GM12878 (cell line): ENCODE measurements around the gene IQCF5. TPM values are rescaled to one million over a fixed set of nuclear protein-coding genes. Genes with fewer than 3 reads are reported as not detected.
"Not testable (repeated sequence)": the region's sequence is repeated elsewhere in the genome, so short reads cannot be mapped to it uniquely, and the experiment has no call there.

ENCODE experiments used
- ATAC-seq: fragments of 200-7000 bp; cut with Tn5 transposase; 3 replicates; pipeline ENCODE4 v1.9.1; 2020; ENCODE audit warnings: mild to moderate bottlenecking, moderate library complexity
- BruUV-seq: library from RNA; stranded (reverse); fragments of 400-500 nt; replicated peaks from 2 replicates; lab custom pipeline; 2021; lab: Mats Ljungman, UMichigan
- CTCF ChIA-PET: fragments of 300-600 bp; sonication (Branson Sonifier 250); formaldehyde crosslinking; extraction: SDS; loops from one replicate; lab custom pipeline; 2021; ENCODE audit warnings: inconsistent platforms; lab: Yijun Ruan, JAX
- POLR2A ChIA-PET: fragments of 350-600 bp; formaldehyde crosslinking; extraction: SDS; loops from one replicate; lab custom pipeline; 2021; ENCODE audit warnings: inconsistent platforms; lab: Charles Lee
- RAD21 ChIA-PET: fragments of 300-600 bp; sonication (Branson Sonifier 250); formaldehyde crosslinking; loops from one replicate; lab custom pipeline; 2023; ENCODE audit warnings: antibody characterized with exemption; ENCODE audit not compliant: unreplicated experiment; lab: Charles Lee
- SMC1A ChIA-PET: fragments of 300-600 bp; sonication (Branson Sonifier 250); formaldehyde crosslinking; loops from one replicate; lab custom pipeline; 2023; ENCODE audit not compliant: unreplicated experiment, uncharacterized antibody; lab: Charles Lee
- DNase-seq: peaks from one replicate; pipeline ENCODE4 v3.0.0-alpha.2; 2011; ENCODE audit warnings: low read depth, low spot score
- FAIRE-seq: peaks from 3 replicates; lab custom pipeline; 2011; peaks lifted over from hg19 to GRCh38; lab: Jason Lieb, UNC
- H2AFZ ChIP-seq: 2 replicates; pipeline ENCODE4 v1.6.0; 2011; ENCODE audit warnings: low read depth, low read length, control low read depth; ENCODE audit not compliant: control insufficient read depth
- H3K27ac ChIP-seq: 2 replicates; pipeline ENCODE4 v1.5.1; 2011; ENCODE audit warnings: control low read depth; ENCODE audit not compliant: control insufficient read depth, insufficient read depth
- H3K27me3 ChIP-seq, 2 experiments: replicated peaks in 1 of 2; 2 replicates each; pipeline versions ENCODE4 v1.6.0 to v1.6.1; 2011; ENCODE audit warnings: low read length in 1 of 2; ENCODE audit not compliant: control insufficient read depth in 2 of 2, insufficient read depth in 2 of 2
- H3K36me3 ChIP-seq, 2 experiments: 2 replicates each; pipeline ENCODE4 v1.5.1; 2011; ENCODE audit warnings: low read length in 1 of 2; ENCODE audit not compliant: control insufficient read depth in 2 of 2, insufficient read depth in 2 of 2
- H3K4me1 ChIP-seq: 2 replicates; pipeline ENCODE4 v1.6.1; 2011; ENCODE audit warnings: mild to moderate bottlenecking, low read length, moderate library complexity, mixed read lengths; ENCODE audit not compliant: control insufficient read depth, insufficient read depth
- H3K4me2 ChIP-seq: 2 replicates; pipeline ENCODE4 v1.6.0; 2011; ENCODE audit warnings: control low read depth; ENCODE audit not compliant: control insufficient read depth, insufficient read depth
- H3K4me3 ChIP-seq: fragments of 200-600 bp; sonication (generic); 2 replicates; pipeline ENCODE4 v1.5.1; 2016
- H3K79me2 ChIP-seq: 2 replicates; pipeline ENCODE4 v1.6.0; 2011; ENCODE audit warnings: low read length; ENCODE audit not compliant: control insufficient read depth, insufficient read depth
- H3K9ac ChIP-seq: 2 replicates; pipeline ENCODE4 v1.8.0; 2011; ENCODE audit warnings: low read length, control low read depth, mixed read lengths; ENCODE audit not compliant: control insufficient read depth, insufficient read depth
- H3K9me3 ChIP-seq: replicated peaks from 3 replicates; pipeline ENCODE4 v1.5.1; 2011; ENCODE audit warnings: mild to moderate bottlenecking, low read length; ENCODE audit not compliant: control insufficient read depth, insufficient read depth
- H4K20me1 ChIP-seq: 2 replicates; pipeline ENCODE4 v1.6.0; 2011; ENCODE audit not compliant: control insufficient read depth, insufficient read depth
- CTCF ChIP-seq, 3 experiments: IDR thresholded peaks in 2 of 3; conservative IDR thresholded peaks in 1 of 3; 2 replicates each; pipeline ENCODE4 v1.5.1; 2011; ENCODE audit warnings: low read depth in 3 of 3, low read length in 3 of 3, mild to moderate bottlenecking in 3 of 3, control low read depth in 2 of 3, moderate library complexity in 2 of 3, inconsistent platforms in 1 of 3, mixed read lengths in 1 of 3; ENCODE audit not compliant: control insufficient read depth in 2 of 3, insufficient read depth in 1 of 3; ENCODE audit errors: extremely low read depth in 1 of 3
- DPF2 ChIP-seq: fragments of 450-650 bp; IDR thresholded peaks from 2 replicates; pipeline ENCODE4 v1.6.1; 2017; ENCODE audit warnings: mild to moderate bottlenecking
- FOXK2 ChIP-seq: fragments of 450-650 bp; IDR thresholded peaks from 2 replicates; pipeline ENCODE4 v1.6.1; 2017; ENCODE audit warnings: mild to moderate bottlenecking, moderate library complexity
- RELA ChIP-seq: fragments of 450-650 bp; IDR thresholded peaks from 2 replicates; pipeline ENCODE4 v1.8.0; 2014; ENCODE audit warnings: borderline replicate concordance; ENCODE audit not compliant: partially characterized antibody
- SIN3A ChIP-seq: IDR thresholded peaks from 2 replicates; pipeline ENCODE4 v1.6.1; 2012; ENCODE audit warnings: low read depth, low read length, improper control_type of control experiment
- SREBF1 ChIP-seq: IDR thresholded peaks from 2 replicates; pipeline ENCODE4 v1.6.1; 2012; ENCODE audit warnings: mild to moderate bottlenecking, low read length
- USF1 ChIP-seq: IDR thresholded peaks from 2 replicates; pipeline ENCODE4 v1.6.1; 2011; ENCODE audit warnings: borderline replicate concordance, low read depth, mild to moderate bottlenecking, moderate library complexity, mixed read lengths, low read length; ENCODE audit not compliant: insufficient read depth; ENCODE audit errors: extremely low read length
- ZBTB40 ChIP-seq: fragments of 450-650 bp; IDR thresholded peaks from 2 replicates; pipeline ENCODE4 v1.6.1; 2016; ENCODE audit warnings: mild to moderate bottlenecking, moderate library complexity, borderline replicate concordance
- ZSCAN29 ChIP-seq: fragments of 450-650 bp; IDR thresholded peaks from 2 replicates; pipeline ENCODE4 v1.6.1; 2017; ENCODE audit warnings: mild to moderate bottlenecking, moderate library complexity
- WGBS: methylation state at CpG from one replicate; pipeline ENCODE4 v1.1.6; 2016; ENCODE audit warnings: low lambda C conversion rate; ENCODE audit not compliant: insufficient replicate concordance, insufficient coverage; ENCODE audit errors: missing lambda C conversion rate; 5-methylcytosine and 5-hydroxymethylcytosine counted together
- in situ Hi-C: fragments of 300-500 bp; cut with MboI; formaldehyde crosslinking; loops from 9 replicates; pipeline ENCODE4 v1.14.3; 2018; ENCODE audit warnings: mixed read lengths
- intact Hi-C: fragments of 100-400 bp; cut with micrococcal nuclease; formaldehyde crosslinking; loops from one replicate; pipeline ENCODE4 v1.14.2; 2022; ENCODE audit not compliant: unreplicated experiment
- polyA plus RNA-seq, 11 experiments: library from polyadenylated mRNA; depleted of rRNA in 4 of 11; unstranded in 6 of 11; stranded (reverse) in 5 of 11; fragments of >200 nt; fragmentation: Nextera tagmentation in 4 of 11; fragmentation: Illumina TruSeq in 1 of 11; extraction: Ambion mirVana in 4 of 11; extraction: Trizol in 1 of 11; gene quantifications; 1 replicate in 1 of 11; 2 replicates in 10 of 11; pipeline versions ENCODE4 v1.2.1 to v1.2.3, GENCODE V29; 2011 to 2016; ENCODE audit warnings: inconsistent platforms in 2 of 11, missing spikeins in 2 of 11, low read depth in 1 of 11
- total RNA-seq, 4 experiments: library from RNA; depleted of rRNA in 3 of 4; stranded (reverse); fragments of >200 nt in 3 of 4; fragmentation: Illumina TruSeq in 1 of 4; extraction: Trizol in 1 of 4; gene quantifications; 2 replicates each; pipeline versions ENCODE4 v1.2.1 to v1.2.3, GENCODE V29; 2013 to 2021
- TF ChIP-seq, protein P1 (sequence below): IDR thresholded peaks from 2 replicates; pipeline ENCODE4 v1.6.1; 2012; ENCODE audit warnings: low read depth, low read length, improper control_type of control experiment

Gene IQCF5
- total and polyA plus RNA-seq, 10 of the 15 experiments (the other 5 are each of a cell fraction or from before 2014, with no cell fraction given): not detected

DNA sequence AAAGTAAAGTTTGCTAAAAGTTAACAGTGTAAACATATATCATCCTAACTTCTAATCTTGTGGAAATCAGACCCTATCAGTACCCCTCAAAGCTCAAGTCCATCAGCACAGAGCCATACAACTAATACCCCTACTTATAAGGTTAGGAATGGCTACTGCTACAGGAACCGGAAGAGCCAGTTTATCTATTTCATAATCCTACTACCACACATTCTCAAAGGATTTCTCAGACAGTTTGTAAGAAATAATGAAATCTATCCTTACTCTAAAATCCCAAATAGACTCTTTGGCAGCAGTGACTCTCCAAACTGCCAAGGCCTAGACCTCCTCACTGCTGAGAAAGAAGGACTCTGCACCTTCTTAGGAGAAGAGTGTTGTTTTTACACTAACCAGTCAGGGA, 20.0 kb downstream of the IQCF5 start:
- not testable (repeated sequence) for FAIRE-seq, H3K9me3 ChIP-seq

DNA sequence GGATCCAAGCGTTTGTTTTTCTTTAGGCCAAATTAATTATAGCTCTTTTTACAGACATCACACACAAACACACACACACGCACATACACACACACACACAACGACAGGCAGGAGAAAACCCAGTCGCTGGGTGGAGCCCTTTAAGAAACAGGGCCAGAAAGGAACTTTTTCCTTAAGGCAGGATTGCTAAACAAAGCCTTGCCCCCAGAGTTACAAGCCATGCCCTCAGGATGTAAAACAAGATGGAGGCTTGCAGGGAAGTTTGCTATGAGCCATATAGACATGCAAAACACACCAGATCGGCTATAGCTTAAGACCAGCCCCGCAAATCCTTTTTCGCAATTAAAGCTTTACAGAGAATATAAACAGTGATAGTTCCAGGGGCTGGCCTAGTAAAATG, 30.3 kb downstream of the IQCF5 start:
- SMC1A ChIA-PET: interaction anchor here (0.6 kb wide), 1 partner anchor 67 kb away, joined by 3 read pairs; no protein-coding TSS in a partner anchor
- in situ Hi-C loops (no loop called here), intact Hi-C loops (no loop called here)
- Histone ChIP-seq H2AFZ (no peak overlapping the region), H3K27me3 (peaks cover 0 to 2% of the 10 kb centered on the region in 2 experiments; a peak in 2 of 4 replicates), H3K79me2 (no peaks in the 10 kb centered on the region), H3K9me3 (no peaks in the 10 kb centered on the region; the same call in 1 of the 3 replicates), H3K9ac (no peak overlapping the region), H3K36me3 (no peaks in the 10 kb centered on the region), H3K4me3 (no peak overlapping the region), H3K27ac (no peak overlapping the region), H4K20me1 (no peaks in the 10 kb centered on the region), H3K4me1 (no peaks in the 10 kb centered on the region), H3K4me2 (no peak overlapping the region)
- CTCF ChIA-PET: no interaction called here
- BruUV-seq: no TSS peak
- RAD21 ChIA-PET: no interaction called here
- ATAC-seq (no peak), DNase-seq (no peak), FAIRE-seq (no peak)
- 43% methylated on average over 7 of the region's 7 CpGs for WGBS
- POLR2A ChIA-PET: no interaction called here
- TF ChIP-seq ZSCAN29 (no peak), CTCF (IDR thresholded peaks at IDR 0.05 in 2 of 3, conservative IDR thresholded peaks at IDR 0.05 in 1 of 3; ENCODE audit: control insufficient read depth in 2 of 3, extremely low read depth in 1 of 3, insufficient read depth in 1 of 3, low read depth in 3 of 3, low read length in 3 of 3) (no peak), DPF2 (no peak), SREBF1 (no peak), ZBTB40 (no peak), USF1 (no peak), SIN3A (no peak), FOXK2 (no peak), RELA (no peak)
- TF ChIP-seq, protein P1, sequence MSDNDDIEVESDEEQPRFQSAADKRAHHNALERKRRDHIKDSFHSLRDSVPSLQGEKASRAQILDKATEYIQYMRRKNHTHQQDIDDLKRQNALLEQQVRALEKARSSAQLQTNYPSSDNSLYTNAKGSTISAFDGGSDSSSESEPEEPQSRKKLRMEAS: no peak

More for the DNA sequence above, 20.0 kb downstream of the IQCF5 start:
- H3K9ac ChIP-seq, H3K27me3 ChIP-seq, CTCF ChIA-PET, SMC1A ChIA-PET, H4K20me1 ChIP-seq, ATAC-seq, intact Hi-C loops, H3K27ac ChIP-seq, H3K79me2 ChIP-seq, H3K4me2 ChIP-seq, H2AFZ ChIP-seq, DNase-seq, in situ Hi-C loops, BruUV-seq, H3K36me3 ChIP-seq, H3K4me1 ChIP-seq, POLR2A ChIA-PET, H3K4me3 ChIP-seq, RAD21 ChIA-PET: not testable (repeated sequence)
- 6% methylated on average over 1 of the region's 1 CpG for WGBS
